Small intestine (tissue), 7 donors: ENCODE data around the gene ARHGAP1. TPM values are rescaled to one million over a fixed set of nuclear protein-coding genes. Genes with fewer than 3 reads are reported as not detected.
A peak's percentile ranks its signal among the peaks of the same experiment; 100 is the strongest.

Experiments used
- DNase-seq, 2 donors: peaks; one replicate each; pipeline versions ENCODE4 v3.0.0 to v3.0.0-alpha.2; 2013
- FAIRE-seq: peaks from 2 replicates; lab custom pipeline; 2012; peaks lifted over from hg19 to GRCh38; lab: Jason Lieb, UNC
- H3K27ac ChIP-seq, 3 donors: one replicate each; pipeline ENCODE4 v1.5.1; 2013; ENCODE audit warnings: low read length in 2 of 3, mild to moderate bottlenecking in 2 of 3, control low read depth in 1 of 3, inconsistent platforms in 1 of 3, low read depth in 1 of 3, moderate library complexity in 1 of 3
- H3K27me3 ChIP-seq, 3 donors: one replicate each; pipeline ENCODE4 v1.6.1; 2013; ENCODE audit warnings: low read length in 3 of 3, inconsistent platforms in 1 of 3; ENCODE audit not compliant: control insufficient read depth in 3 of 3, insufficient read depth in 3 of 3
- H3K36me3 ChIP-seq, 3 donors: one replicate each; pipeline ENCODE4 v1.6.1; 2013; ENCODE audit warnings: low read length in 3 of 3, inconsistent platforms in 1 of 3, low read depth in 1 of 3, mild to moderate bottlenecking in 1 of 3, moderate library complexity in 1 of 3; ENCODE audit not compliant: control insufficient read depth in 3 of 3, insufficient read depth in 2 of 3
- H3K4me1 ChIP-seq, 3 donors: one replicate each; pipeline ENCODE4 v1.6.1; 2013; ENCODE audit warnings: low read length in 2 of 3, inconsistent platforms in 1 of 3, low read depth in 1 of 3, mild to moderate bottlenecking in 1 of 3, moderate library complexity in 1 of 3; ENCODE audit not compliant: control insufficient read depth in 3 of 3, insufficient read depth in 2 of 3
- H3K4me3 ChIP-seq, 3 donors: one replicate each; pipeline ENCODE4 v1.5.1; 2013; ENCODE audit warnings: low read length in 3 of 3, control low read depth in 1 of 3, inconsistent platforms in 1 of 3, low read depth in 1 of 3, mild to moderate bottlenecking in 1 of 3, moderate library complexity in 1 of 3
- H3K9me3 ChIP-seq, 2 donors: one replicate each; pipeline ENCODE4 v1.6.1; 2013; ENCODE audit warnings: low read depth in 1 of 2, low read length in 1 of 2; ENCODE audit not compliant: control insufficient read depth in 2 of 2, insufficient read depth in 1 of 2
- WGBS, 3 donors: extraction: QIAGEN DNeasy Blood & Tissue Kit; methylation state at CpG; one replicate each; pipeline ENCODE4 v1.1.7; 2013; 5-methylcytosine and 5-hydroxymethylcytosine counted together
- polyA plus RNA-seq, 4 donors: library from polyadenylated mRNA; stranded (reverse) in 3 of 4; unstranded in 1 of 4; fragments of 200-250 nt in 3 of 4; fragments of 120-200 nt in 1 of 4; gene quantifications; one replicate each; pipeline versions ENCODE4 v1.2.1 to v1.2.3, GENCODE V29; 2013
- donor health status: healthy with polysubstance abuse.
- donor health status: control.
- donor health status: control.
- donor health status: Bipolar disorder and iron deficiency.
- donor health status: healthy.

Gene ARHGAP1
- polyA plus RNA-seq, 4 donors, result 18.6 to 49.0 (median 26.0) TPM

GRCh38 chr11:46706886-46707285 is 6.5 kb upstream of the ARHGAP1 start:
- DNase-seq, result no peak
- 84 to 88% (median 87%) methylated on average over 7 of the region's 7 CpGs for WGBS, 3 donors
- Histone ChIP-seq H3K27ac (no peak overlapping the region), H3K27me3 (no peaks in the 10 kb centered on the region), H3K4me1 (peaks cover 0 to 7% (median 0%) of the 10 kb centered on the region in 3 donors), H3K9me3 (no peaks in the 10 kb centered on the region), H3K4me3 (no peak overlapping the region), H3K36me3 (peaks cover 14 to 61% (median 16%) of the 10 kb centered on the region in 3 donors)
- FAIRE-seq, result no peak

DNA sequence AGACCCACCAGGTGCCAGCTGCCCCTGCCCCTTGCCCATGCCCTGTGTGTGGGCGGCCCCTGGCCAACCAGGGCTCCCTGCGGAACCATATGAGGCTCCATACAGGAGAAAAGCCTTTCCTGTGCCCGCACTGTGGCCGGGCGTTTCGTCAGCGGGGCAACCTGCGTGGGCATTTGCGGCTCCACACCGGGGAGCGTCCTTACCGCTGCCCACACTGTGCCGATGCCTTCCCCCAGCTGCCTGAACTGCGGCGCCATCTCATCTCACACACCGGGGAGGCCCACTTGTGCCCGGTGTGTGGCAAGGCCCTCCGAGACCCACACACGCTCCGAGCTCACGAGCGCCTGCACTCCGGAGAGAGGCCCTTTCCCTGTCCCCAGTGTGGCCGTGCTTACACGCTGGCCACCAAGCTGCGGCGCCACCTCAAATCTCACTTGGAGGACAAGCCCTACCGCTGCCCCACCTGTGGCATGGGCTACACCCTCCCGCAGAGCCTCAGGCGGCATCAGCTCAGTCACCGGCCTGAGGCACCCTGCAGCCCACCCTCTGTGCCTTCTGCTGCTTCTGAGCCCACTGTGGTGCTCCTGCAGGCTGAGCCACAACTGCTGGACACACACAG is 4.8 kb upstream of the ARHGAP1 start:
- peaks cover 0 to 10% (median 0%) of the 10 kb centered on the region in 3 donors for H3K4me1 ChIP-seq
- no peaks in the 10 kb centered on the region for H3K27me3 ChIP-seq
- FAIRE-seq (no peak), DNase-seq (no peak)
- WGBS, 3 donors, result 96 to 98% (median 97%) methylated on average over 25 to 31 of the region's 31 CpGs
- H3K27ac ChIP-seq, result no peak overlapping the region
- no peak overlapping the region for H3K4me3 ChIP-seq
- H3K36me3 ChIP-seq, result peaks cover 14 to 60% (median 16%) of the 10 kb centered on the region in 3 donors
- no peaks in the 10 kb centered on the region for H3K9me3 ChIP-seq

DNA sequence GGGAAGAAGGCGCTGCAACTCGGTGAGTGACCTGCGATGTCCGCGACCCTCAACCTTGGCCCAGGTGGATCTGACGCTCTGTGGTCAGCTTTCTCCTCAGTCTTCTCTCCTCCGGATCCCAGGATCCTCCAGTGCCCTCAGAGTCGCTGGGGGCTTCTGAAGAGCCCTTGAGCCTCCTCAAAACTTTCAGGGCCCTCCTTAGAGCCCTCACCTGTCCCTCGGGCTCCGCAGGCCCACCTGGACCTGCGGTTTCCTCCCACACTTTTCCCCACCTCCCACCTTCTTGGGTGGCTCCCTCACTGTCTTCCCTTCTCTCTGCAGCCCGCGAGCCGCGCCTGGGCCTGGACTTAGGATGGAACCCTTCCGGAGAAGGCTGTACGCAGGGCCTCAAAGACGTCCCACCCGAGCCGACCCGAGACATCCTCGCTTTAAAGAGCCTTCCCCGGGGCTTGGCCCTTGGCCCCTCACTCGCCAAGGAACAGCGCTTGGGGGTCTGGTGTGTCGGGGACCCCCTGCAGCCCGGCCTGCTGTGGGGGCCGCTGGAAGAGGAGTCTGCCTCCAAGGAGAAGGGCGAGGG is 747 bp upstream of the ARHGAP1 start:
- 1 to 2% (median 1%) methylated on average over 28 to 29 of the region's 29 CpGs for WGBS, 3 donors
- no peak for FAIRE-seq
- Histone ChIP-seq H3K4me3 (peak overlapping the region; percentile 81 to 99 (median 95)), H3K9me3 (no peaks in the 10 kb centered on the region), H3K27ac (peak overlapping the region in 2 of 3 donors; percentile 92 to 93), H3K4me1 (peaks cover 0 to 18% (median 3%) of the 10 kb centered on the region in 3 donors), H3K27me3 (no peaks in the 10 kb centered on the region), H3K36me3 (peaks cover 14 to 54% (median 16%) of the 10 kb centered on the region in 3 donors)
- no peak for DNase-seq

DNA sequence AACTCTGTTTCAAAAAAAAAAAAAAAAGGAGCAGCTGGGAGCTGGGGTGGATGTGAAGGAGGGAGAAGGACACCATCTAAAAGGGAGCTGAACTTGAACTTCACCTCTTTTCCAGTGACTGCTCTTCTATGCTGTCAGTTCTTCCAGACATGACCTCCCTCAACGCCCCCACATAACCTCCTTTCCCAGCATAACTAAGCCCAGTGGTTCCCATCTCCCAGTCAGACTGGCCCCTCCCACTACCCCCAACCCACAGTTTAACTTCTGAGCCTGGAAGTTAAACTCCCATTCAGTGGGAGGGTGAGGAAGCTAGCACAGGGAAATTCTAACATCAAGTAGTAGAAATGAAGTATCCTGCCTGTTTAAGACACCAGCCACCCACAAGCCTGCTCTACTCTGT is 1.8 kb downstream of the ARHGAP1 start:
- peaks cover 3 to 54% (median 19%) of the 10 kb centered on the region in 3 donors for H3K36me3 ChIP-seq
- no peaks in the 10 kb centered on the region for H3K9me3 ChIP-seq
- FAIRE-seq (no peak), DNase-seq (no peak)
- H3K4me1 ChIP-seq, result peaks cover 0 to 18% (median 3%) of the 10 kb centered on the region in 3 donors
- H3K4me3 ChIP-seq, result no peak overlapping the region
- H3K27ac ChIP-seq, result no peak overlapping the region
- H3K27me3 ChIP-seq, result no peaks in the 10 kb centered on the region
- WGBS, 3 donors, result 66 to 70% (median 67%) methylated on average over 1 of the region's 1 CpG

DNA sequence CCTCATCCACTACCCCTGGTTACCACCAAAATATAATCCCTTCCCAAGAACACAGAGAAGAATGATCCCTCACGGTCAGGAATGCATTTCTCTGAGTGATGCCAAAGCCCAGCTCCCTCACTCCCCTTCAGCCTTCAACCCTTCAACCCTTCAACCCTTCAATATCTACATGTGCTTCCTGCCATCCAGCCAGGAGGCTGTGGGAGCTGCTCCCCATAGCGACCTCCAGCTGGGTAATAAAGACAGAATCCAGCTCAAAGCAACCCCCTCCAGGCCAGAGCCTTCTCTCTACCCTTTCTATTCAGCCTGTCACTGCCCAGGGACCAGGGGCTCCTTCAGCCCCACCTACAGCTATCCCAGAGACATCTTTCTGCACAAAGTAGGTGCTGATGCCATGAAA is 2.7 kb downstream of the ARHGAP1 start:
- peaks cover 0 to 18% (median 3%) of the 10 kb centered on the region in 3 donors for H3K4me1 ChIP-seq
- no peaks in the 10 kb centered on the region for H3K9me3 ChIP-seq

GRCh38 chr11:46697303-46697702 is 3.1 kb downstream of the ARHGAP1 start:
- FAIRE-seq, result no peak
- H3K9me3 ChIP-seq, result no peaks in the 10 kb centered on the region
- no peak overlapping the region for H3K27ac ChIP-seq
- peaks cover 3 to 57% (median 19%) of the 10 kb centered on the region in 3 donors for H3K36me3 ChIP-seq
- peaks cover 0 to 15% (median 3%) of the 10 kb centered on the region in 3 donors for H3K4me1 ChIP-seq
- 72 to 81% (median 76%) methylated on average over 3 of the region's 3 CpGs for WGBS, 3 donors
- H3K27me3 ChIP-seq, result no peaks in the 10 kb centered on the region
- no peak overlapping the region for H3K4me3 ChIP-seq
- no peak for DNase-seq

More for the DNA sequence above, 2.7 kb downstream of the ARHGAP1 start:
- Histone ChIP-seq H3K4me3 (no peak overlapping the region), H3K36me3 (peaks cover 3 to 57% (median 19%) of the 10 kb centered on the region in 3 donors), H3K27me3 (no peaks in the 10 kb centered on the region), H3K27ac (no peak overlapping the region)
- 44 to 54% (median 47%) methylated on average over 2 of the region's 2 CpGs for WGBS, 3 donors
- no peak for DNase-seq
- FAIRE-seq, result no peak

DNA sequence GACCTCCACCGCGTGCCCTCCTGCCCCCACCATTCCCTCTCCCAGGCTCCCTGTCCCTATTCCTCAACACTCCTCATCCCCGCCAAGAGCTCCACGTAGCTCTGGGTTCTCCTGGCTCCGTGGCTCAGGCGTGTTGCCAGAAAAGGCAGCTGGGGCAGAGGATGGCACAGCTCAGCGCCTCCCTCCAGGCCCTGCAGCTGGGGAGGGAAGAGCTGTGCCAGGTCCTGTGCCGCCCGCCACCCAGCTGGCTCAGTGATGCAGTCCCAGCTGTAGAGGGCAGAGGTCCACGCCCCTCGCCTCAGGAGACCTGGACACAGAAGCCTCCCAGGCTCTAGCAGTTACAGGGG is 4.2 kb downstream of the ARHGAP1 start:
- H3K9me3 ChIP-seq, result no peaks in the 10 kb centered on the region
- no peaks in the 10 kb centered on the region for H3K27me3 ChIP-seq
- H3K4me1 ChIP-seq, result peaks cover 0 to 8% (median 3%) of the 10 kb centered on the region in 3 donors
- DNase-seq (no peak), FAIRE-seq (no peak)
- no peak overlapping the region for H3K27ac ChIP-seq
- WGBS, 3 donors, result 50 to 76% (median 60%) methylated on average over 11 of the region's 11 CpGs
- H3K4me3 ChIP-seq, result no peak overlapping the region
- peaks cover 9 to 64% (median 19%) of the 10 kb centered on the region in 3 donors for H3K36me3 ChIP-seq

DNA sequence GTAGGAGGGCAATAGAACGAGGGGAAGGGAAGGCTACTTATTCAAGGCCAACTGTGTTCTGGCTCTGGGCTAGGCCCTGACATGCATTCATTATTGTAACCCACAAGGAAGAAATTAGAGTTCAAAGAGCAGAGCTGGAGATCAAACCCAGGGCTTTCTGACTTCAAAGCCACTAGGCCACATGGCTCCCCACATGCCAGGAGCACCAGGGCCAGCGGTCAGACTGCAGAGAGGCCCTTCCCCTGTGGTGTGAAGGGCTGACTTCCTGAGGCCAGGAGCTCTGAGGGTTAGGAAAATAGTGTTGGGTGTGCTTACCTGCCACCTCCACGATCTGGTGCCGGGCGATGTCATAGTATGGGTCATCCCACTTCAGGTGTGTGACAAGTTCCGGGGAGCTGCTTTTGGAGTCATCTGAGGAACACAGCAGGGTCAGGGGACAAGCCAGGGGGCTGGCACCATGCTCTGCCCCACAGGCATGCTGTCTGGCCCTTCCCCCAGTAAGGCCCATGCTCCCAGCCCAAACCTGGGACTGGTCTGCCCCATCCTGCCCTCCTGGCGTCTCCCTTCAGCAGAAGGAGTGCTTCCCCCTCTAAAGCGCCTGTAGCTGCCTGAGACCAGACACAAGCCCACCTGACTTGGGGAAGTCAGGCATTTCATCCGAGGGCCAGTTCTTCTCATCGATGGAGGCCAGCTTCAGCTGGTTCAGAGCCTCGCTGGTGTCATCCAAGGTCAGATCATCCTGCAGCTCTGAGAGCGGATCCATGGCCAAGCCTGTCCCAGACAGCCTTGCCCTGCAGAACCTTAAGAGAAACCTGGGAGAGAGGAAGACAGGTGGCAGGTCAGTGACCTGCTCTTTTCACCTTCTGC is 4.8 kb downstream of the ARHGAP1 start:
- peaks cover 0 to 8% (median 3%) of the 10 kb centered on the region in 3 donors for H3K4me1 ChIP-seq
- FAIRE-seq, result no peak

More for the DNA sequence above, 4.8 kb downstream of the ARHGAP1 start:
- H3K36me3 ChIP-seq, result peaks cover 12 to 68% (median 21%) of the 10 kb centered on the region in 3 donors
- no peak overlapping the region for H3K4me3 ChIP-seq
- H3K27ac ChIP-seq, result no peak overlapping the region
- H3K27me3 ChIP-seq, result no peaks in the 10 kb centered on the region
- no peaks in the 10 kb centered on the region for H3K9me3 ChIP-seq
- no peak for DNase-seq
- 90 to 92% (median 90%) methylated on average over 12 of the region's 12 CpGs for WGBS, 3 donors
